Pancreas (tissue), 10 donors: Measurements from ENCODE around the gene PHKB. TPM values are rescaled to one million over a fixed set of nuclear protein-coding genes. Genes with fewer than 3 reads are reported as not detected.

Experiments used
- ATAC-seq, 4 donors: fragments of 200-7000 bp; cut with Tn5 transposase; one replicate each; pipeline versions ENCODE4 v1.8.0 to v1.9.1; 2020; ENCODE audit warnings: mild to moderate bottlenecking in 4 of 4, moderate library complexity in 4 of 4
- DNase-seq, 6 donors: peaks; one replicate each; pipeline ENCODE4 v3.0.0-alpha.2; 2020
- FAIRE-seq: peaks from 2 replicates; lab custom pipeline; 2012; peaks lifted over from hg19 to GRCh38; lab: Jason Lieb, UNC
- H3K27ac ChIP-seq, 4 donors: fragments of 200-600 bp; sonication (generic); 1 replicate in 3 of 4; 2 replicates in 1 of 4; pipeline versions ENCODE4 v1.5.0 to v1.8.0; 2020
- H3K27me3 ChIP-seq, 4 donors: fragments of 200-600 bp; one replicate each; pipeline ENCODE4 v1.8.0; 2021
- H3K36me3 ChIP-seq, 3 donors: fragments of 200-600 bp; sonication (generic) in 1 of 3; one replicate each; pipeline versions ENCODE4 v1.5.0 to v1.8.0; 2020 to 2021
- H3K4me1 ChIP-seq, 3 donors: fragments of 200-600 bp; one replicate each; pipeline ENCODE4 v1.8.0; 2021
- H3K4me3 ChIP-seq, 4 donors: fragments of 200-600 bp; sonication (generic) in 2 of 4; one replicate each; pipeline versions ENCODE4 v1.5.0 to v1.8.0; 2020 to 2021
- H3K9me3 ChIP-seq, 4 donors: fragments of 200-600 bp; one replicate each; pipeline ENCODE4 v1.8.0; 2021
- WGBS, 2 donors: extraction: QIAGEN DNeasy Blood & Tissue Kit; methylation state at CpG; one replicate each; pipeline ENCODE4 v1.1.7; 2013; 5-methylcytosine and 5-hydroxymethylcytosine counted together
- intact Hi-C, 3 donors: fragments of 100-400 bp; cut with DNase I; formaldehyde crosslinking; loops; one replicate each; pipeline versions ENCODE4 v1.11.1 to v1.14.2; 2022
- polyA plus RNA-seq, 2 donors: library from polyadenylated mRNA; stranded (reverse); fragments of 200-250 nt; gene quantifications; one replicate each; pipeline ENCODE4 v1.2.3, GENCODE V29; 2013
- total RNA-seq, 6 donors: library from RNA; stranded (reverse); fragmentation: NEBNext Ultra II Directional in 4 of 6; extraction: Animal tissue kit (Norgen Biotek cat#: 25700) in 4 of 6; gene quantifications; one replicate each; pipeline versions ENCODE4 v1.2.1 to v1.2.4, GENCODE V29; 2021 to 2023
- TF ChIP-seq, protein P1 (sequence below), 4 donors: fragments of 200-600 bp; sonication (generic) in 3 of 4; IDR thresholded peaks; one replicate each; pipeline versions ENCODE4 v1.5.0 to v1.8.0; 2021; ENCODE audit warnings: antibody characterized with exemption in 4 of 4
- donor health status: healthy with polysubstance abuse.
- donor health status: DM: no; HTN: no; CAD: no; lungs with moderate emphysema.
- donor health status: DM: no; HTN: no; CAD: no.
- donor health status: control.
- donor health status: control.
- donor health status: Bipolar disorder and iron deficiency.
- donor health status: DM: yes; HTN: yes; CAD: no.
- donor health status: DM: no; HTN: no; CAD: no.
- donor health status: DM: no; HTN: no; CAD: no.
- donor health status: DM: yes; HTN: yes; CAD: no.

The PHKB gene
- total and polyA plus RNA-seq, 8 donors = 13.3 to 46.4 (median 27.2) TPM

DNA sequence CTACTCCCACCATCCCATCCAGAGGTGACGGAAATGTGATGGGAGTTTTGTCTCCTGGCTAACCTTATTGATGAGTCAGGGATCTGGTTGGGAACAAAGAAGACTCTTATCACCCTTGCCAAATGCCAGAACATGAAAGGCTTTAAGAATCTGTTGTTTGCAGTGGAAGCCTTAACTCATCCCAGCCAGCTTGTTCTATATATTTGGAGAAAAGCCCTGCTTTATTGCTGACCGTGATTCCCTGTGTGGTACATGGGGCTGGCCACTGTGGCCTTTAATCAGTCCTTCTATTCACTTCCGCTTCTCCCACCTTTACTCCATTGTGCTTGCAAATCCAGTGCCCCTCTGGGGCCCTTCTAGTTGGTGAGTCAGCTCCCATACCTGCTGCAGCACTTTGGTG lies 156.6 kb downstream of the PHKB start:
- FAIRE-seq = no peak

DNA sequence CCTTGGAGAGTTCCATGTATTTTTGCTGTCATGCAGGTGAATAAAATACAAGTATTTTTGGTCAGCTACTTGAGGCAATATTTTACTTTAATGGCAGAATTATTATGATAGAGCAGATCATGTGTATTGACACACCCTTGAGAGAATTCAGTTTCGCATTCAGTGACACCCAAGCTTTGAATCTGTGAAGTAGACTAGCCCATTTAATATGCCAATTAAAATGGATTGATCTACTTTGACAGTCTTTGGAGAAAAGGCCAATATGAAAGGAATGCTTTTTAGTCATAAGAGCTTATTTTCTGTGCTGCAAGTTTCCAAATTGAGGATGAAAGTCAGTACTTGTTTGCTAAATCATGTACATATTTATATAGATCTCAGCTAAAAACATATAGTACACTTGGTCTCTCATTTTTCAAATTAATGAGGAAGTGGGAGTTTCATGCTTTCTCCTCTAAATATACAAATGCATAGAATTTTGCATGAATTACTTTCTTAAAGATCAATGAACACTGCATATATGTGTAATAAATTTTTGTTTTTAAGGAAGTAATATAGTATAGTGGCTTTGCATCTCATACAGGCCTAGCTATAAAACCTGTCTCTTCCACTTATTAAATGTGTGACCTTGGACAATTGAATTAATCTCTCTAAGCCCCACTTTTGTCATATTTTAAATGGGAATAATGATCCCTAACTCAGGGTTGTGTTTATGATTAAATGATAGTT lies 161.5 kb downstream of the PHKB start:
- no peaks in the 10 kb centered on the region for H3K9me3 ChIP-seq
- ATAC-seq = no peak
- DNase-seq = no peak
- TF ChIP-seq, protein P1, sequence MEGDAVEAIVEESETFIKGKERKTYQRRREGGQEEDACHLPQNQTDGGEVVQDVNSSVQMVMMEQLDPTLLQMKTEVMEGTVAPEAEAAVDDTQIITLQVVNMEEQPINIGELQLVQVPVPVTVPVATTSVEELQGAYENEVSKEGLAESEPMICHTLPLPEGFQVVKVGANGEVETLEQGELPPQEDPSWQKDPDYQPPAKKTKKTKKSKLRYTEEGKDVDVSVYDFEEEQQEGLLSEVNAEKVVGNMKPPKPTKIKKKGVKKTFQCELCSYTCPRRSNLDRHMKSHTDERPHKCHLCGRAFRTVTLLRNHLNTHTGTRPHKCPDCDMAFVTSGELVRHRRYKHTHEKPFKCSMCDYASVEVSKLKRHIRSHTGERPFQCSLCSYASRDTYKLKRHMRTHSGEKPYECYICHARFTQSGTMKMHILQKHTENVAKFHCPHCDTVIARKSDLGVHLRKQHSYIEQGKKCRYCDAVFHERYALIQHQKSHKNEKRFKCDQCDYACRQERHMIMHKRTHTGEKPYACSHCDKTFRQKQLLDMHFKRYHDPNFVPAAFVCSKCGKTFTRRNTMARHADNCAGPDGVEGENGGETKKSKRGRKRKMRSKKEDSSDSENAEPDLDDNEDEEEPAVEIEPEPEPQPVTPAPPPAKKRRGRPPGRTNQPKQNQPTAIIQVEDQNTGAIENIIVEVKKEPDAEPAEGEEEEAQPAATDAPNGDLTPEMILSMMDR (IDR thresholded peaks at IDR 0.05) = no peak
- H3K4me1 ChIP-seq = no peaks in the 10 kb centered on the region
- no peak overlapping the region for H3K4me3 ChIP-seq
- intact Hi-C loops = no loop called here
- no peaks in the 10 kb centered on the region for H3K36me3 ChIP-seq
- WGBS, 2 donors = 96 to 100% methylated on average over 1 of the region's 1 CpG
- H3K27ac ChIP-seq = no peak overlapping the region
- FAIRE-seq = no peak
- H3K27me3 ChIP-seq = no peaks in the 10 kb centered on the region

More for the DNA sequence above, 156.6 kb downstream of the PHKB start:
- Histone ChIP-seq H3K27me3 (no peaks in the 10 kb centered on the region), H3K4me1 (no peaks in the 10 kb centered on the region), H3K9me3 (no peaks in the 10 kb centered on the region), H3K4me3 (no peak overlapping the region), H3K27ac (no peak overlapping the region), H3K36me3 (no peaks in the 10 kb centered on the region)
- ATAC-seq = no peak
- TF ChIP-seq, protein P1 (IDR thresholded peaks at IDR 0.05) = no peak
- WGBS, 2 donors = 94 to 96% methylated on average over 3 of the region's 3 CpGs
- intact Hi-C loops = no loop called here
- no peak for DNase-seq

GRCh38 chr16:47624563-47624962 lies 163.4 kb downstream of the PHKB start:
- TF ChIP-seq, protein P1 (IDR thresholded peaks at IDR 0.05) = no peak
- Histone ChIP-seq H3K4me3 (no peak overlapping the region), H3K27me3 (no peaks in the 10 kb centered on the region), H3K4me1 (no peaks in the 10 kb centered on the region), H3K27ac (no peak overlapping the region), H3K36me3 (no peaks in the 10 kb centered on the region), H3K9me3 (no peaks in the 10 kb centered on the region)
- DNase-seq = no peak
- 96 to 97% methylated on average over 1 of the region's 1 CpG for WGBS, 2 donors
- ATAC-seq = no peak
- FAIRE-seq = no peak
- intact Hi-C loops = no loop called here

- Histone ChIP-seq H3K36me3 (no peaks in the 10 kb centered on the region), H3K27ac (no peak overlapping the region), H3K9me3 (no peaks in the 10 kb centered on the region), H3K27me3 (no peaks in the 10 kb centered on the region), H3K4me1 (no peaks in the 10 kb centered on the region), H3K4me3 (no peak overlapping the region)
- FAIRE-seq (no peak), DNase-seq (no peak), ATAC-seq (no peak)
- WGBS, 2 donors = 97% methylated on average over 1 of the region's 1 CpG
- intact Hi-C loops = no loop called here
- TF ChIP-seq, protein P1 (IDR thresholded peaks at IDR 0.05) = no peak
Measured at GRCh38 chr16:47625115-47625567, 164.0 kb downstream of the PHKB start.

GRCh38 chr16:47626246-47626645 lies 165.1 kb downstream of the PHKB start:
- WGBS, 2 donors = 100% methylated on average over 1 of the region's 1 CpG

More at GRCh38 chr16:47626246-47626645, 165.1 kb downstream of the PHKB start:
- H3K27me3 ChIP-seq = no peaks in the 10 kb centered on the region
- no peak for ATAC-seq
- FAIRE-seq = no peak
- H3K4me1 ChIP-seq = no peaks in the 10 kb centered on the region
- H3K27ac ChIP-seq = no peak overlapping the region
- intact Hi-C loops = no loop called here
- TF ChIP-seq, protein P1 (IDR thresholded peaks at IDR 0.05) = no peak
- H3K9me3 ChIP-seq = no peaks in the 10 kb centered on the region
- DNase-seq = no peak
- no peaks in the 10 kb centered on the region for H3K36me3 ChIP-seq
- no peak overlapping the region for H3K4me3 ChIP-seq
